ENCODE measurements around the gene KREMEN1. TPM values are rescaled to one million over a fixed set of nuclear protein-coding genes. Genes with fewer than 3 reads are reported as not detected.

Gene KREMEN1
- total RNA-seq, 1 donor from 2014 or later: 0.53 TPM

GRCh38 chr22:29149841-29150555 is 77.2 kb downstream of the KREMEN1 start:
- no peak for DNase-seq (ENCODE audit: low read depth, low spot score)

GRCh38 chr22:29150701-29151100 is 77.9 kb downstream of the KREMEN1 start:
- no peak for DNase-seq (ENCODE audit: low read depth, low spot score)

- DNase-seq (ENCODE audit: low read depth, low spot score): no peak
Measured at GRCh38 chr22:29151316-29151715, 78.5 kb downstream of the KREMEN1 start.

GRCh38 chr22:29152045-29152953 is 79.5 kb downstream of the KREMEN1 start:
- no peak for DNase-seq (ENCODE audit: low read depth, low spot score)

- no peak for DNase-seq (ENCODE audit: low read depth, low spot score)
Measured at GRCh38 chr22:29152954-29153719, 80.3 kb downstream of the KREMEN1 start.

GRCh38 chr22:29154364-29155048 is 81.7 kb downstream of the KREMEN1 start:
- peak; percentile 15 for DNase-seq (ENCODE audit: low read depth, low spot score)

- DNase-seq (ENCODE audit: low read depth, low spot score): no peak
Measured at GRCh38 chr22:29155966-29156365, 83.1 kb downstream of the KREMEN1 start.

- DNase-seq (ENCODE audit: low read depth, low spot score): no peak
Measured at GRCh38 chr22:29156507-29156906, 83.7 kb downstream of the KREMEN1 start.

- DNase-seq (ENCODE audit: low read depth, low spot score): no peak
Measured at GRCh38 chr22:29157759-29158535, 85.1 kb downstream of the KREMEN1 start.

GRCh38 chr22:29158546-29158945 is 85.7 kb downstream of the KREMEN1 start:
- DNase-seq (ENCODE audit: low read depth, low spot score): no peak

- DNase-seq (ENCODE audit: low read depth, low spot score): no peak
Measured at GRCh38 chr22:29163808-29164207, 91.0 kb downstream of the KREMEN1 start.

GRCh38 chr22:29165321-29166060 is 92.7 kb downstream of the KREMEN1 start:
- DNase-seq (ENCODE audit: low read depth, low spot score): no peak

- no peak for DNase-seq (ENCODE audit: low read depth, low spot score)
Measured at GRCh38 chr22:29166180-29166579, 93.3 kb downstream of the KREMEN1 start.

- DNase-seq (ENCODE audit: low read depth, low spot score): no peak
Measured at GRCh38 chr22:29167032-29167911, 94.4 kb downstream of the KREMEN1 start.

- DNase-seq (ENCODE audit: low read depth, low spot score): no peak
Measured at GRCh38 chr22:29171721-29172120, 98.9 kb downstream of the KREMEN1 start.

GRCh38 chr22:29172216-29172615 is 99.4 kb downstream of the KREMEN1 start:
- DNase-seq (ENCODE audit: low read depth, low spot score): no peak

- no peak for DNase-seq (ENCODE audit: low read depth, low spot score)
Measured at GRCh38 chr22:29175312-29175835, 102.5 kb downstream of the KREMEN1 start.
